Neural cell (in vitro differentiated cells): Measurements from ENCODE around the gene AFF1. TPM values are rescaled to one million over a fixed set of nuclear protein-coding genes. Genes with fewer than 3 reads are reported as not detected.

ENCODE experiments used
- H2AFZ ChIP-seq: fragments of 200-600, 300-800 bp; sonication (generic), shearing (Covaris generic); 2 replicates; pipeline ENCODE4 v1.6.0; 2014; ENCODE audit warnings: low read depth, mild to moderate bottlenecking, antibody characterized with exemption, low read length, moderate library complexity
- H3F3A ChIP-seq: fragments of 200-600 bp; shearing (Covaris generic); 2 replicates; pipeline ENCODE4 v1.6.1; 2016; ENCODE audit warnings: mild to moderate bottlenecking, moderate library complexity, mixed read lengths, antibody characterized with exemption, low read length; ENCODE audit not compliant: insufficient read depth, poor library complexity, severe bottlenecking
- H3K27ac ChIP-seq: fragments of 200-600, 300-800 bp; sonication (generic), shearing (Covaris generic); 2 replicates; pipeline ENCODE4 v1.5.1; 2014; ENCODE audit warnings: mild to moderate bottlenecking, low read length, moderate library complexity
- H3K27me3 ChIP-seq: fragments of 300-800, 200-600 bp; sonication (generic), shearing (Covaris generic); 2 replicates; pipeline ENCODE4 v1.6.0; 2014; ENCODE audit warnings: mild to moderate bottlenecking, low read depth, low read length, moderate library complexity; ENCODE audit not compliant: insufficient read depth
- H3K36me3 ChIP-seq: fragments of 300-800, 200-600 bp; sonication (generic), shearing (Covaris generic); 2 replicates; pipeline ENCODE4 v1.5.1; 2014; ENCODE audit warnings: mild to moderate bottlenecking, antibody characterized with exemption, low read length, moderate library complexity; ENCODE audit not compliant: insufficient read depth
- H3K4me2 ChIP-seq: fragments of 300-800, 200-600 bp; sonication (generic), shearing (Covaris generic); 2 replicates; pipeline ENCODE4 v1.6.0; 2014; ENCODE audit warnings: mild to moderate bottlenecking, low read length
- H3K4me3 ChIP-seq: fragments of 300-800, 200-600 bp; sonication (generic), shearing (Covaris generic); 2 replicates; pipeline ENCODE4 v1.5.1; 2014; ENCODE audit warnings: mild to moderate bottlenecking, low read length, moderate library complexity
- H3K79me2 ChIP-seq: fragments of 200-600 bp; shearing (Covaris generic); replicated peaks from 2 replicates; pipeline ENCODE4 v1.6.0; 2014; ENCODE audit warnings: mild to moderate bottlenecking, low read length, moderate library complexity; ENCODE audit not compliant: insufficient read depth
- H3K9ac ChIP-seq: fragments of 300-800, 200-600 bp; sonication (generic), shearing (Covaris generic); 2 replicates; pipeline ENCODE4 v1.6.1; 2016; ENCODE audit warnings: mild to moderate bottlenecking, low read length, mixed read lengths
- H3K9me2 ChIP-seq: fragments of 200-600 bp; shearing (Covaris generic); 2 replicates; pipeline ENCODE4 v1.6.1; 2016; ENCODE audit warnings: mild to moderate bottlenecking, low read length, mixed read lengths; ENCODE audit not compliant: insufficient read depth
- H3K9me3 ChIP-seq: fragments of 200-600, 300-800 bp; sonication (generic), shearing (Covaris generic); 2 replicates; pipeline ENCODE4 v1.6.1; 2016; ENCODE audit warnings: mild to moderate bottlenecking, mixed run types, low read length, moderate library complexity, mixed read lengths
- H4K20me1 ChIP-seq: fragments of 200-600 bp; shearing (Covaris generic); 2 replicates; pipeline ENCODE4 v1.6.1; 2016; ENCODE audit warnings: mild to moderate bottlenecking, mixed run types; ENCODE audit not compliant: insufficient read depth
- EP300 ChIP-seq: fragments of 450-650 bp; conservative IDR thresholded peaks from 2 replicates; pipeline ENCODE4 v1.6.1; 2014; ENCODE audit warnings: antibody characterized with exemption, mild to moderate bottlenecking, moderate library complexity; ENCODE audit not compliant: poor library complexity, severe bottlenecking
- EZH2 ChIP-seq: fragments of 200-600, 300-800 bp; shearing (Covaris generic), sonication (generic); IDR thresholded peaks from 2 replicates; pipeline ENCODE4 v1.6.1; 2014; ENCODE audit warnings: antibody characterized with exemption, low read length, borderline replicate concordance, mild to moderate bottlenecking; ENCODE audit not compliant: insufficient read depth, poor library complexity, severe bottlenecking
- MXI1 ChIP-seq: fragments of 450-650 bp; conservative IDR thresholded peaks from 2 replicates; pipeline ENCODE4 v1.6.1; 2014; ENCODE audit warnings: antibody characterized with exemption, mild to moderate bottlenecking; ENCODE audit not compliant: poor library complexity, severe bottlenecking
- POLR2AphosphoS5 ChIP-seq: IDR thresholded peaks from 2 replicates; pipeline ENCODE4 v1.6.1; 2012
- RAD21 ChIP-seq: fragments of 450-650 bp; conservative IDR thresholded peaks from 2 replicates; pipeline ENCODE4 v1.6.1; 2014; ENCODE audit warnings: antibody characterized with exemption, mild to moderate bottlenecking, moderate library complexity
- SMC3 ChIP-seq: fragments of 450-650 bp; conservative IDR thresholded peaks from 2 replicates; pipeline ENCODE4 v1.6.1; 2014; ENCODE audit warnings: antibody characterized with exemption, mild to moderate bottlenecking, moderate library complexity; ENCODE audit not compliant: poor library complexity
- TAF1 ChIP-seq: IDR thresholded peaks from 2 replicates; pipeline ENCODE4 v1.6.1; 2012; ENCODE audit warnings: low read depth
- polyA plus RNA-seq: library from polyadenylated mRNA; depleted of rRNA; stranded (reverse); fragments of >200 nt; gene quantifications from 2 replicates; pipeline ENCODE4 v1.2.3, GENCODE V29; 2014
- TF ChIP-seq, protein P1 (sequence below): IDR thresholded peaks from 2 replicates; pipeline ENCODE4 v1.6.1; 2012; ENCODE audit warnings: borderline replicate concordance
- TF ChIP-seq, protein P2 (sequence below): fragments of 450-650 bp; IDR thresholded peaks from 2 replicates; pipeline ENCODE4 v1.5.1; 2014; ENCODE audit warnings: antibody characterized with exemption, mild to moderate bottlenecking, moderate library complexity; ENCODE audit not compliant: poor library complexity, severe bottlenecking

Gene AFF1
- polyA plus RNA-seq, 1 donor from 2014 or later = 0.63 TPM

GRCh38 chr4:87045234-87045558 is 110.4 kb downstream of the AFF1 start:
- Histone ChIP-seq H3K4me2 (peak overlapping the region; percentile 18), H3F3A (no peaks in the 10 kb centered on the region), H3K9me3 (no peaks in the 10 kb centered on the region), H3K27ac (no peak overlapping the region), H3K9ac (no peak overlapping the region), H3K9me2 (no peaks in the 10 kb centered on the region), H4K20me1 (no peaks in the 10 kb centered on the region), H3K27me3 (no peaks in the 10 kb centered on the region), H3K79me2 (peaks cover 30% of the 10 kb centered on the region), H3K36me3 (no peaks in the 10 kb centered on the region), H2AFZ (no peak overlapping the region), H3K4me3 (no peak overlapping the region)
- TF ChIP-seq EZH2 = no peak
- TF ChIP-seq, protein P1, sequence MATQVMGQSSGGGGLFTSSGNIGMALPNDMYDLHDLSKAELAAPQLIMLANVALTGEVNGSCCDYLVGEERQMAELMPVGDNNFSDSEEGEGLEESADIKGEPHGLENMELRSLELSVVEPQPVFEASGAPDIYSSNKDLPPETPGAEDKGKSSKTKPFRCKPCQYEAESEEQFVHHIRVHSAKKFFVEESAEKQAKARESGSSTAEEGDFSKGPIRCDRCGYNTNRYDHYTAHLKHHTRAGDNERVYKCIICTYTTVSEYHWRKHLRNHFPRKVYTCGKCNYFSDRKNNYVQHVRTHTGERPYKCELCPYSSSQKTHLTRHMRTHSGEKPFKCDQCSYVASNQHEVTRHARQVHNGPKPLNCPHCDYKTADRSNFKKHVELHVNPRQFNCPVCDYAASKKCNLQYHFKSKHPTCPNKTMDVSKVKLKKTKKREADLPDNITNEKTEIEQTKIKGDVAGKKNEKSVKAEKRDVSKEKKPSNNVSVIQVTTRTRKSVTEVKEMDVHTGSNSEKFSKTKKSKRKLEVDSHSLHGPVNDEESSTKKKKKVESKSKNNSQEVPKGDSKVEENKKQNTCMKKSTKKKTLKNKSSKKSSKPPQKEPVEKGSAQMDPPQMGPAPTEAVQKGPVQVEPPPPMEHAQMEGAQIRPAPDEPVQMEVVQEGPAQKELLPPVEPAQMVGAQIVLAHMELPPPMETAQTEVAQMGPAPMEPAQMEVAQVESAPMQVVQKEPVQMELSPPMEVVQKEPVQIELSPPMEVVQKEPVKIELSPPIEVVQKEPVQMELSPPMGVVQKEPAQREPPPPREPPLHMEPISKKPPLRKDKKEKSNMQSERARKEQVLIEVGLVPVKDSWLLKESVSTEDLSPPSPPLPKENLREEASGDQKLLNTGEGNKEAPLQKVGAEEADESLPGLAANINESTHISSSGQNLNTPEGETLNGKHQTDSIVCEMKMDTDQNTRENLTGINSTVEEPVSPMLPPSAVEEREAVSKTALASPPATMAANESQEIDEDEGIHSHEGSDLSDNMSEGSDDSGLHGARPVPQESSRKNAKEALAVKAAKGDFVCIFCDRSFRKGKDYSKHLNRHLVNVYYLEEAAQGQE = no peak

DNA sequence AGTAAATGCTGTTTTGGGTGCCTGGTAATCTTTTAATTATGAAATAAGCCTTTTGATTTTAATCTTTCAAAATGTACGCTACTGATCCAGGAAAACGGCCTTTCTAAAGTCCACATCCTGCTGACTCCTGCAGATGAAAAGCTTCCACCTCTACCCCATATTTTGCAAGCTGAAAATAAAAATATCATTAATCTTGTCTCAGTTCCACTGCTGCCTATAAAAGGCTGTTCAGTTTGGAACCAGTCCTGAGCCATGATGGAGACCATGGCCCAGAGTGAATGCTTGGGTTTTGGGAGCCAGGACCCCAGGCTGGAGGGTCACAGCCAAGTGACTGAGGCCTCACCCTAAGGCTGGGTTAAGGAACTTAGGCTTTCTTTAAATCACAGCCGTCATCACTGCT is 110.8 kb downstream of the AFF1 start:
- Histone ChIP-seq H3K27me3 (no peaks in the 10 kb centered on the region), H3K36me3 (no peaks in the 10 kb centered on the region), H3K79me2 (peaks cover 28% of the 10 kb centered on the region), H3K9ac (no peak overlapping the region), H3F3A (no peaks in the 10 kb centered on the region), H3K9me3 (no peaks in the 10 kb centered on the region), H3K4me3 (no peak overlapping the region), H4K20me1 (no peaks in the 10 kb centered on the region), H3K4me2 (no peak overlapping the region), H3K27ac (no peak overlapping the region), H3K9me2 (no peaks in the 10 kb centered on the region), H2AFZ (no peak overlapping the region)
- TF ChIP-seq TAF1 = no peak
- no peak for TF ChIP-seq POLR2AphosphoS5

- Histone ChIP-seq H3K9me3 (no peaks in the 10 kb centered on the region), H3K36me3 (no peaks in the 10 kb centered on the region), H3K4me2 (no peak overlapping the region), H2AFZ (no peak overlapping the region), H3K9ac (no peak overlapping the region), H3K79me2 (peaks cover 26% of the 10 kb centered on the region), H3K27ac (no peak overlapping the region), H3K9me2 (no peaks in the 10 kb centered on the region), H3K27me3 (no peaks in the 10 kb centered on the region), H4K20me1 (no peaks in the 10 kb centered on the region), H3K4me3 (no peak overlapping the region), H3F3A (no peaks in the 10 kb centered on the region)
- TF ChIP-seq EP300 (no peak), POLR2AphosphoS5 (no peak), TAF1 (no peak), EZH2 (no peak), SMC3 (no peak), RAD21 (no peak), MXI1 (no peak)
- TF ChIP-seq, protein P1 = no peak
- TF ChIP-seq, protein P2, sequence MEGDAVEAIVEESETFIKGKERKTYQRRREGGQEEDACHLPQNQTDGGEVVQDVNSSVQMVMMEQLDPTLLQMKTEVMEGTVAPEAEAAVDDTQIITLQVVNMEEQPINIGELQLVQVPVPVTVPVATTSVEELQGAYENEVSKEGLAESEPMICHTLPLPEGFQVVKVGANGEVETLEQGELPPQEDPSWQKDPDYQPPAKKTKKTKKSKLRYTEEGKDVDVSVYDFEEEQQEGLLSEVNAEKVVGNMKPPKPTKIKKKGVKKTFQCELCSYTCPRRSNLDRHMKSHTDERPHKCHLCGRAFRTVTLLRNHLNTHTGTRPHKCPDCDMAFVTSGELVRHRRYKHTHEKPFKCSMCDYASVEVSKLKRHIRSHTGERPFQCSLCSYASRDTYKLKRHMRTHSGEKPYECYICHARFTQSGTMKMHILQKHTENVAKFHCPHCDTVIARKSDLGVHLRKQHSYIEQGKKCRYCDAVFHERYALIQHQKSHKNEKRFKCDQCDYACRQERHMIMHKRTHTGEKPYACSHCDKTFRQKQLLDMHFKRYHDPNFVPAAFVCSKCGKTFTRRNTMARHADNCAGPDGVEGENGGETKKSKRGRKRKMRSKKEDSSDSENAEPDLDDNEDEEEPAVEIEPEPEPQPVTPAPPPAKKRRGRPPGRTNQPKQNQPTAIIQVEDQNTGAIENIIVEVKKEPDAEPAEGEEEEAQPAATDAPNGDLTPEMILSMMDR = no peak
These were observed 111.3 kb downstream of the AFF1 start for GRCh38 chr4:87046121-87046551.
